GM21576 (cell line): Measurements from ENCODE around the gene MRPL58.
"Not testable (repeated sequence)": the region's sequence is repeated elsewhere in the genome, so short reads cannot be mapped to it uniquely, and the experiment has no call there.

ENCODE experiments used
- ATAC-seq: cut with Tn5 transposase; IDR thresholded peaks from one replicate; pipeline ENCODE4 v1.9.1; 2021; ENCODE audit warnings: mild to moderate bottlenecking, moderate library complexity; ENCODE audit not compliant: unreplicated experiment

Gene MRPL58

DNA sequence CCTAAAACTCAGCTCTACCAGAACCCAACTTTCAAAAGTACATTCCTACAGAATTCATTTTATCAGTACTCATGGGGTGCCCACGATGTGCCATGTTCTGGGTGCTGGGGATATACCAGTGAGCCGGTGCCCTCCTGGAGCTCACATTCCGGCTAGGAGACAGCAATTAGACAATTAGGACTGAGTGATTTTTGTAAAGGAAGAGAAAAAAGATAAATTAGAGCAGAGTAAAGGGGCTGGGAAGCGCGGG is 449 bp upstream of the MRPL58 start:
- no peak for ATAC-seq

- ATAC-seq: no peak
These were observed 656 bp downstream of the MRPL58 start for GRCh38 chr17:75013092-75013559.

- no peak for ATAC-seq
These were observed 6.7 kb downstream of the MRPL58 start for GRCh38 chr17:75019146-75019545.

- no peak for ATAC-seq
These were observed 7.2 kb downstream of the MRPL58 start for GRCh38 chr17:75019710-75020109.

DNA sequence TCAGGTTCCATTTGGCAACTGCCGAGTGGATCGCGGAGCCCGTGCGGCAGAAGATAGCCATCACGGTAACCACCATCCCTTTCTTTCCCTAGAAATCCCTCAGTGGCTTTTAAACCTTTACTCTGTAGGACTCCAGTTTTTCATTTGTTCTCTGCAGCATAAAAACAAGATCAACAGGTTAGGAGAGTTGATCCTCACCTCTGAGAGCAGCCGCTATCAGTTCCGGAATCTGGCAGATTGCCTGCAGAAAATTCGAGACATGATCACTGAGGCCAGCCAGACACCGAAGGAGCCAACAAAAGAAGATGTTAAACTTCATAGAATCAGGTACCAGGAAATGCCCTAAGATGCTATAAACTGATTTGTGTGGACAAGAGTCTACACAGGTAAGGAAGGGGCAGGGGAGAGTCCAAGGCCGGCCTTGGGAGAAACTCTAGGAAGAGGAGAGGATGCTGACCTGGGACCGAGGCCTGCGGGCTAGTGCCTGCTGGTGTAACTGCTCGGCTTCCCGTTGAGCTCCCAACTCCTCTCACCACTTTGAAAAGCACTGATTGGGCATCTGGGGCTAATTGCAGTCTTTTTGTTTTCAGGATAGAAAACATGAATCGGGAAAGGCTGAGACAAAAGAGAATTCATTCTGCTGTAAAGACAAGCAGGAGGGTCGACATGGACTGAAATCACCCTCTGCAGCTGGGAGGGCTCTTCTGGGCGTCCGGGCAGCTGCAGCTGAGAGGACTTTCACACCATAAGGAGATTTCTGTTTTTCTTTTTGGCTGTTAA is 8.1 kb downstream of the MRPL58 start:
- no peak for ATAC-seq

DNA sequence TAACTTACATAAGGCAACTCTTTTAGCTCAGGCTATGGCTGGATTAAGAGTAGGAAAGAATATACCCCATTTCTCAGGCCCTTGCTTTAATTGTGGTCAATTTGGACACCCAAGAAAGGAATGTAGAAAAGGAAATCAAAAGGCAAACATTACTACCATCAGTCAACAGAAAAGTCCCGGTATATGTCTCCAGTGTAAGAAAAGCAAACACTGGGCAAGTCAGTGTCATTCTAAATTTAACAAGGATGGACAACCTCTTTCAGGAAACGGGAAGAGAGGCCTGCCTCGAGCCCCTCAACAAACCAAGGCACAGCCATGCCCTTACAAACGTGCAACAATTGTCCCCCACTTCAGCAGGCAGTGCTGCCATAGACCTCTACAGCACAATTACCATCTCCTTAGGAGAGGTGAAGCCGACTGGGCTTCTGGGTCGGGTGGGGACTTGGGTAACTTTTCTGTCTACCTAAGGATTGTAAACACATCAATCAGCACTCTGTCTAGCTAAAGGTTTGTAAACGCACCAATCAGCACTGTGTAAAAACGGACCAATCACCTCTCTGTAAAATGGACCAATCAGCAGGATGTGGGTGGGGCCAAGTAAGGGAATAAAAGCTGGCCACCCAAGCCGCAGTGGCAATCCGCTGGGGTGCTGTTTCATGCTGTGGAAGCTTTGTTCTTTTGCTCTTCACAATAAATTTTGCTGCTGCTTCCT is 12.4 kb downstream of the MRPL58 start:
- no peak for ATAC-seq

DNA sequence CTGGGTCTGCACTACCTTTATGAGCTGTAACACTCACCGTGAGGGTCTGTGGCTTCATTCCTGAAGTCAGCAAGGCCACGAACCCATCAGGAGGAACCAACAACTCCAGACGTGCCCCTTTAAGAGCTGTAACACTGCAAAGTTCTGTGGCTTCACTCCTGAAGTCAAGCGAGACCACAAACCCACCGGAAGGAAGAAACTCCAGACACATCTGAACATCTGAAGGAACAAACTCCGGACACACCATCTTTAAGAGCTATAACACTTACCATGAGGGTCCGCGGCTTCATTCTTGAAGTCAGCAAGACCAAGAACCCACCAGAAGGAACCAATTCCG is 12.9 kb downstream of the MRPL58 start:
- ATAC-seq: not testable (repeated sequence)

DNA sequence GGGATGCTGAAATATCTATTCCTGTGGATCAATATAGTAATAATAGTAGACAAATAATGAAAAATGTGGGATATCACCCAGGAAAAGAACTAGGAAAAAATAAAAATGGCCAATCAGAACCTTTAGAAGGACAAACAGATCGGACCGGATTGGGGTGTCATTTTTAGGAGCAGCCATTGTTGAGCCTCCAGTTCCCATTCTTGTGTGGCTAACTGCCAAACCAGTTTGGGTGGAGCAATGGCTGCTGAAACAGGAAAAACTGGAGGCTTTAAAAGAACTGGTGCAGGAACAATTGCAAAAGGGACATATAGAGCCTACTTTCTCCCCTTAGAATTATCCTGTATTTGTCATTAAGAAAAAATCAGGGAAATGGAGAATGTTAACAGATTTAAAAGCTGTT is 14.2 kb downstream of the MRPL58 start:
- ATAC-seq: not testable (repeated sequence)

GRCh38 chr17:75030161-75030560 is 17.7 kb downstream of the MRPL58 start:
- ATAC-seq: no peak

DNA sequence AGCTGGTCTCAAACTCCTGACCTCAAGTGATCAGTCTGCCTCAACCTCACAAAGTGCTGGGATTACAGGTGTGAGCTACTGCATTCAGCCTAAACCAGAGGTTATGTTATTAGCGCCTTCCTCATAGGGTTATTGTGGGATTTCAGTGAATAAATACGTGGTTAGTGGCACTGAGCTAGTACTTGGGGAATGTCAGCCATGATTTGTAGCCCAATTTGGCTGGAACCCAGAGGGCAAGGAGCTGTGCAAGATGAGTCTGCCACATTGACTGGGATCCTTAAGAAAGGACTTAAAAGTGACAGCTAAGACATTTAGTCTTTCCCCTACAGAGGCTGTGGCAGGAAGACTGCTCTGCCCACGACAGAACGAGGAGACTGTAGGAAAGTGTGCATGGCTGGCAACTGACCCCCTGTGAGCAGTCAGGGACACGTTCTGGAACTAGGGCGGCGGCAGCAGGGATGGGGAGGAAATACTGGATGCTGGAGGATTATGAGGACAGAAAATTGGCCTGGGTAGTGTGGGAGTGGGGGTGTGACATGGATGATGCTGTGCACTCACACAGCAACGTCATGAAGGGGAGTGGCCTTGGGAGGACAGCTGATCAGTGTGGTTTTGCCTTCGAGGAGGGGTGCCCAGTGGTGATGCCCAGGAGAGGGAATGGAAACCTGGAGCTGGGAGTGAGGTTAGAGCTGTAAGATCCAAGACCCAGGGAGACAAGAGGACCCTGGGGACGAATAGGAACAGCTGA is 19.7 kb downstream of the MRPL58 start:
- no peak for ATAC-seq

DNA sequence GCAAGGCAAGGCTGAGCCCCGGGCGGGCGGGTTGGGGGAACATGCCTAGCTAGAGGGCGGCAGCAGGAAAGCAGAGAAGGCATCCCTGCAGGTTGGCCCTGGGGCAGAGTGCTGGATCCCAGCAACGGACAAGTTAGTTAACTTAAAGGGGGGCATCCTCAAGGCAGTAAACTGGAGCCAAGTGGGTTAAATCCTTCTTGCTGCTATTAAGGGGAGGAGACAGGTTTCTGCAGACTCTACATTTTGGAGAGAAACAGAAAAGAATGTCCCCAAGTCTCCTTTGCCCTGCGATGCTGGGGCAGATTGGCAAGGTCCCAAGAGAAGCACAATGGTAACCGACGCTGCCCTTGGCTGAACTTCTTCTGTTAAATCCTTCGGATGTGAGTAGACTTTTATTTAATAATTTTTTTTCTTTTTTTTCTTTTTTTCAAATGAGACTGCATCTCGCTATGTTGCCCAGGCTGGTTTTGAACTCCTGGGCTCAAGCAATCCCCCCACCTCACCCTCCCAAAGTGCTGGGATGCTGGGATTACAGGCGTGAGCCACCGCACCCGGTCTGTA is 20.3 kb downstream of the MRPL58 start:
- no peak for ATAC-seq

DNA sequence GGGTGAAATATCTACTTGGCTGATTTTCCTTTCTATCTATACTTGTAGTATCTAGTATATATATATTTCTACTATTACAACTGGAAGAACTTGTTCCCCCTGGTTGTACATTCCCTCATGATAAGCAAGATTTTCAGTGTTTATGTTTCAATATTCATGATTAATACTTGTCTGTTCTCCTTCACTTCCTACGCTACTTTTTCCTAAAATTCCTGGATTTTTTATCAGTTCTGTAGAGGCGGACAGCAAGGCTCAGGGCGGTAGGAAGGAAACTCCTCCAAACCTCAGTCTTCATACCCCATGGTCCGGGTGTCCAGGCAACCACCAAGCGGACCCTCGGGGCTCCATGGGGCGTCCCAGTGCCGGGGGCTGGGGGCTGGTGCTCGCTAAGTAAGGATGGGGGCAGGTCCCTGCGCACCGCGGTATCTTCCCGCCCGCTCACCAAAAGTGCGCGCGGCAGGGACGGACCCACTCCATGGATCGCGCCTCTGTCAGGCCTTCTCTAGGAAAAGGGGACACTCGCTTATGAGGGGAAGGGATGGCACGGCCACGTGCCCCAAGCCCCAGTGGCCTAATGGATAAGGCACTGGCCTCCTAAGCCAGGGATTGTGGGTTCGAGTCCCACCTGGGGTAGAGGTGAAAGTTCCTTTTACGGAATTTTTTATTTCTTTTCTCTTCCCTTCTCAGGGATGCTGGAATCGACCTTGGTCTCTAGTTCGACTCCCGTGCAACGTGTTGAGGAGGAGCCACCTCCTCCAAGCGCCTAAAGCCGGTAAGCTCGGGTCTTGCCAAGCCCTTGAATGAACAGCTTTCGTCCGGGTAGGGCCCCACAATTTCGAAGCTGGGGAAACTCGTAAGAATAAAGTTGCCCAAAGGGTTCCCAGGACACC is 21.1 kb downstream of the MRPL58 start:
- ATAC-seq: peak; percentile 34

DNA sequence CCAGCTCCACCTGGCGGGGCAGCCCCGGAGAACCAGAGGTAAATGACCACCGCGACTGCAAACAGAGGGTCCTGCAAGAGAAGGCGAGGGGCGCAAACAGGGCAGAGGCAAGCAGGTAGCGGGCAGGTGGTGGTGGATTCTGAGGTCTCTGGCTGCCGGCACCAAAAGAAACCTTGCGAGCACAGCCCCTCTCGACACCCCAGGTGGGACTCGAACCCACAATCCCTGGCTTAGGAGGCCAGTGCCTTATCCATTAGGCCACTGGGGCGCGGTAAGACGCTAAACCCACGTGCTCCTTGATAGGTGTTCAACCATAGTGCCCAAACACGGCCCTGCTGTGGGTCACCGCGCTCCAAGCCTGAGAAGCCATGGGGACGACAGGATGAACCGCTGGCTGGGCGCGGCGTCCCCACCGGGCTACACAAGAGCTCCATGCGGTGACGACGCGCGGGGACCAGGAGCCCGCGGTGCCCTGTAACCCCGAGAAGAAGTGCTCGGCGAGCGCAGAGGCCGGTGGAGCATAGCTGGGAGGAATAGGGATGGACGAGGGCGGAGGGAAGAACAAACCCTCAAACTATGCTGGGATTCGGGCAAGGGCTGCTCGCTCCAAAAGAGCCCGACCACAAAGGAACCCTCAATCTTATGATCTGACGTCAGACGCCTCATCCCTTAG is 21.9 kb downstream of the MRPL58 start:
- ATAC-seq: peak; percentile 49

- no peak for ATAC-seq
These were observed 24.3 kb downstream of the MRPL58 start for GRCh38 chr17:75036643-75037268.

DNA sequence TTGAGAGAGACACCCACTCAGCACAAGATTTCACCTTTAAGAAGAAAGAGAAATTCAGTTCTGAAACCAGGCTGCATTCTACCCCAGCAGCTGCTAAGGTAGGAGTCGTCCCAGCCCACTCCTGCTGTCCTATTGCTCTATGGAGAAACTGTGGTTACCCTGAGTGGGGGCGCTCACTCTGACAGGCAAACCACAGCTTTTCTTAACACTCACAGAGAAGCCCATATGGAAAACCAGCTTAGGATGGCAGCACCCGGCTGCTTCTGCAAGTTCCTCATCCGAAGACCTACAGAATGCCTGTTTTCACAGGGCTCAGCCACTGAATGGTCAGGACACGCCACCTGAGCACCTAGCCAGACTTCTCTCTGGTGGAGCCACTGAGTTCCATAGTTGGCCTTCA is 26.8 kb downstream of the MRPL58 start:
- ATAC-seq: no peak

GRCh38 chr17:75041656-75042280 is 29.3 kb downstream of the MRPL58 start:
- ATAC-seq: no peak

DNA sequence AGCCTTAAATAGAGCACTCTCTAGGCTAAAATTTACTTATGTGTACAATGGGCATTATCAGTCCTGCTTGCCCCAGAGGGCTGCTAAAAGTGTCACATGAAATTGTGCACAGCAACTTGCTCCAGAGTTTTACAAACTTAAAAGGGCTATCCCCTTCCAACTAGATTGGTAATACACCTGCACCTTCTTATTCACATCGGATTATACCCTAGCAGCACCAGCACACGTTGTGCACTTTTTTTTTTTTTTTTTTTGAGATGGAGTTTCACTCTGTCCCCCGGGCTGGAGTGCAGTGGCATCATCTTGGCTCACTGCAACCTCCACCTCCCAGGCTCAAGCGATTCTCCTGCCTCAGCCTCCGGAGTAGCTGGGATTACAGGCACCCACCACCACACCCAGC is 31.3 kb downstream of the MRPL58 start:
- not testable (repeated sequence) for ATAC-seq

- no peak for ATAC-seq
These were observed 32.2 kb downstream of the MRPL58 start for GRCh38 chr17:75044716-75045115.

DNA sequence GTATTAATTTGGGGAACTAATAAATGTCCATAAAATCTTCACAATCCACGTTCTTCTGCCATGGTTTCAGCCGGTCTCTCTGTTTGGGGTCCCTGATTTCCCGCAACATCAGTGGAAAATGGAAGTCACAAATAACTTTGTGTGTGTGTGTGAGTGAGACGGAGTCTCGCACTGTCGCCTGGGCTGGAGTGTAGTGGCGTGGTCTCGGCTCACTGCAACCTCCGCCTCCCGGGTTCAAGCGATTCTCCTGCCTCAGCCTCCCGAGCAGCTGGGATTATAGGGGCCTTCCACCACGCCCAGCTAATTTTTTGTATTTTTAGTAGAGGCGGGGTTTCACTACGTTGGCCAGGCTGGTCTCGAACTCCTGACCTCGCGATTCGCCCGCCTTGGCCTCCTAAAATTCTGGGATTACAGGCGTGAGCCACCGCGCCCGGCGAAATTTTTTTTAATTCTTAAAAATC is 33.5 kb downstream of the MRPL58 start:
- not testable (repeated sequence) for ATAC-seq
